ENCODE data around the gene PRKAG3. TPM values are rescaled to one million over a fixed set of nuclear protein-coding genes. Genes with fewer than 3 reads are reported as not detected.

Gene PRKAG3
- total RNA-seq, 3 donors from 2014 or later (not counting 1 experiment from before 2014, with no cell fraction given) = not detected

DNA sequence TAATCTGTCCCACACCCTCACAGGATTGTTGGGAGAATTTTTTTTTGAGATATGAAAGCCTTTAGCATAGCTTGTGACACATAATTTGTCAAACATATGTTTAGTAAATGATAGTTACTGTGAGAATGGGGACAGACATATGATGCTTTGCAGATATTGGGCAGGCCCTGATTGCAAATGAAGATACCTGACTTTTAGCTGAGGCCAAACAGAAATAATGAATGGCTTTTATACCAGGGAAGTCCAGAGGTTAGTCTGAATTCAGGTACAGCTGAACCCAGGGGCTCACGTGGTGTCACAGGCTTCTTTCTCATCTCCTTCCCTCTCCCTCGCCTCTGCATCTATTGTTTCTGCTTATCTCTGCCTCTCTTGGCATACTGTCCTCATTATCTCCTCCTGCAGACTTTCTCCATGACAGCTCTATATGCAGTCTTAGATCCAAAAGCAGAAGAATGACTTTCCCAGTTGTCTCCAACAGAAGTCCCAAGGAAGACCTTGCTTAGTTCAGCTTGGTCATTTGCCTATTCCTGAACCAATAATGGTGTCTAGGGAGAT lies 44.2 kb upstream of the PRKAG3 start:
- Histone ChIP-seq H3K36me3 (ENCODE audit: control insufficient read depth, insufficient read depth, low read length) (no peaks in the 10 kb centered on the region), H3K4me1 (ENCODE audit: control insufficient read depth, insufficient read depth, low read length) (peaks cover 47% of the 10 kb centered on the region), H3K27me3 (ENCODE audit: control insufficient read depth, insufficient read depth, low read length) (peaks cover 34% of the 10 kb centered on the region), H3K4me3 (ENCODE audit: low read length) (no peak overlapping the region), H3K27ac (ENCODE audit: low read length) (no peak overlapping the region), H3K9me3 (ENCODE audit: control insufficient read depth, insufficient read depth, low read length) (no peaks in the 10 kb centered on the region)
- ATAC-seq (no peak), DNase-seq (no peak)
- WGBS (ENCODE audit: insufficient coverage) = 41% methylated on average over 2 of the region's 2 CpGs
- no peaks in the 10 kb centered on the region for H3K36me3 Mint-ChIP-seq
- peaks cover 44 to 50% of the 10 kb centered on the region in 2 donors for H3K27me3 Mint-ChIP-seq (ENCODE audit: low read depth in 2 of 2)
- TF ChIP-seq, protein P1, sequence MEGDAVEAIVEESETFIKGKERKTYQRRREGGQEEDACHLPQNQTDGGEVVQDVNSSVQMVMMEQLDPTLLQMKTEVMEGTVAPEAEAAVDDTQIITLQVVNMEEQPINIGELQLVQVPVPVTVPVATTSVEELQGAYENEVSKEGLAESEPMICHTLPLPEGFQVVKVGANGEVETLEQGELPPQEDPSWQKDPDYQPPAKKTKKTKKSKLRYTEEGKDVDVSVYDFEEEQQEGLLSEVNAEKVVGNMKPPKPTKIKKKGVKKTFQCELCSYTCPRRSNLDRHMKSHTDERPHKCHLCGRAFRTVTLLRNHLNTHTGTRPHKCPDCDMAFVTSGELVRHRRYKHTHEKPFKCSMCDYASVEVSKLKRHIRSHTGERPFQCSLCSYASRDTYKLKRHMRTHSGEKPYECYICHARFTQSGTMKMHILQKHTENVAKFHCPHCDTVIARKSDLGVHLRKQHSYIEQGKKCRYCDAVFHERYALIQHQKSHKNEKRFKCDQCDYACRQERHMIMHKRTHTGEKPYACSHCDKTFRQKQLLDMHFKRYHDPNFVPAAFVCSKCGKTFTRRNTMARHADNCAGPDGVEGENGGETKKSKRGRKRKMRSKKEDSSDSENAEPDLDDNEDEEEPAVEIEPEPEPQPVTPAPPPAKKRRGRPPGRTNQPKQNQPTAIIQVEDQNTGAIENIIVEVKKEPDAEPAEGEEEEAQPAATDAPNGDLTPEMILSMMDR (IDR thresholded peaks at IDR 0.05) = no peak
- H3K4me1 Mint-ChIP-seq = peaks cover 0 to 33% of the 10 kb centered on the region in 2 donors
- no peak overlapping the region for H3K4me3 Mint-ChIP-seq
- H3K9me3 Mint-ChIP-seq = no peaks in the 10 kb centered on the region
- no peak overlapping the region for H3K27ac Mint-ChIP-seq
- intact Hi-C loops (cut with micrococcal nuclease) = loop anchor here (1.0 kb wide), 1 partner anchor 23 kb away; no protein-coding TSS in a partner anchor

DNA sequence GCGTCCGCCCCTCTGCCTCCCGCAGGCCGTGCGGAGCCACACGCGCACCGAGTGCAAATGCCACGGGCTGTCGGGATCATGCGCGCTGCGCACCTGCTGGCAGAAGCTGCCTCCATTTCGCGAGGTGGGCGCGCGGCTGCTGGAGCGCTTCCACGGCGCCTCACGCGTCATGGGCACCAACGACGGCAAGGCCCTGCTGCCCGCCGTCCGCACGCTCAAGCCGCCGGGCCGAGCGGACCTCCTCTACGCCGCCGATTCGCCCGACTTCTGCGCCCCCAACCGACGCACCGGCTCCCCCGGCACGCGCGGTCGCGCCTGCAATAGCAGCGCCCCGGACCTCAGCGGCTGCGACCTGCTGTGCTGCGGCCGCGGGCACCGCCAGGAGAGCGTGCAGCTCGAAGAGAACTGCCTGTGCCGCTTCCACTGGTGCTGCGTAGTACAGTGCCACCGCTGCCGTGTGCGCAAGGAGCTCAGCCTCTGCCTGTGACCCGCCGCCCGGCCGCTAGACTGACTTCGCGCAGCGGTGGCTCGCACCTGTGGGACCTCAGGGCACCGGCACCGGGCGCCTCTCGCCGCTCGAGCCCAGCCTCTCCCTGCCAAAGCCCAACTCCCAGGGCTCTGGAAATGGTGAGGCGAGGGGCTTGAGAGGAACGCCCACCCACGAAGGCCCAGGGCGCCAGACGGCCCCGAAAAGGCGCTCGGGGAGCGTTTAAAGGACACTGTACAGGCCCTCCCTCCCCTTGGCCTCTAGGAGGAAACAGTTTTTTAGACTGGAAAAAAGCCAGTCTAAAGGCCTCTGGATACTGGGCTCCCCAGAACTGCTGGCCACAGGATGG lies 42.0 kb upstream of the PRKAG3 start:
- Histone ChIP-seq H3K27me3 (ENCODE audit: control insufficient read depth, insufficient read depth, low read length) (peaks cover 22% of the 10 kb centered on the region), H3K36me3 (ENCODE audit: control insufficient read depth, insufficient read depth, low read length) (no peaks in the 10 kb centered on the region), H3K4me1 (ENCODE audit: control insufficient read depth, insufficient read depth, low read length) (peaks cover 31% of the 10 kb centered on the region), H3K4me3 (ENCODE audit: low read length) (no peak overlapping the region), H3K9me3 (ENCODE audit: control insufficient read depth, insufficient read depth, low read length) (no peaks in the 10 kb centered on the region), H3K27ac (ENCODE audit: low read length) (no peak overlapping the region)
- Mint-ChIP-seq H3K36me3 (no peaks in the 10 kb centered on the region), H3K9me3 (no peaks in the 10 kb centered on the region), H3K4me1 (peaks cover 0 to 20% of the 10 kb centered on the region in 2 donors), H3K27me3 (ENCODE audit: low read depth in 2 of 2) (peaks cover 57 to 63% of the 10 kb centered on the region in 2 donors), H3K4me3 (no peak overlapping the region), H3K27ac (no peak overlapping the region)
- ATAC-seq = peak in 1 of 3 donors; percentile 14
- DNase-seq = peak in 1 of 2 donors; percentile 43
- intact Hi-C loops (cut with micrococcal nuclease) = no loop called here
- TF ChIP-seq, protein P1 (IDR thresholded peaks at IDR 0.05) = no peak
- WGBS (ENCODE audit: insufficient coverage) = 9% methylated on average over 86 of the region's 86 CpGs

DNA sequence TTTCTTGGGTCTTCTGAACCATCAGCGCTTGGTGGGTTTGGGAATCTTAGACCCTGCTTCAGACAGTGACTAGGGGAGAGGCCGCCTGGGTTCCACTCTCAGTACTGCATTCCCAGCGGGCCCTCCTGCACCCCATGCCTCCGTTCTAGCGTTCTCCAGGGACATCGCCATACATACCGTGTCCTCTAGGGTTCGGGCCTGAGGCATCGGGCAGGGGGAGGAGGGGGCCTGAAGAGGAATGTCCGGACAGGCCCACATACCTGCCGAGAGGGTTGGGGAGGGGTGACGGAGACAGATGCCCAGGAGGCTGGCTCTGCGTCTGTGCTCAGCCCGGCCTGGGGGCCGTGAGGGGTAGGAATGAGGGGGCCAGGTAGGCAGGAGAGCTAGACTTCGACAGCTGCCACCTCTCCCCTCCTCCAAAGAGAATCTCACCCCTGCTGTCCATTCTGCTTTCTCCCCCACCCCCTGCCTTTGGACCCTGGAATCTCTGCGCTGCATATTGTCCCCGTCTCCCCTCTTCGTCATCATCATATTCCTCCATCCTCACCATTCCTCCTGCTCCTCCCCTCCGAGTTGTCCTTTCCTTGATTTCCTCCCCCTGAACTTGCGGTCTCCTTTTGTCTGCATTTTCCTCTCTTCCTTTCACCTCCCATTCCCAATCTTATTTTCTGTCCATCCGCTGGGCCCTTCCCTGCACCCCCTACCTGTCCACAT lies 41.2 kb upstream of the PRKAG3 start:
- Histone ChIP-seq H3K4me1 (ENCODE audit: control insufficient read depth, insufficient read depth, low read length) (peaks cover 31% of the 10 kb centered on the region), H3K36me3 (ENCODE audit: control insufficient read depth, insufficient read depth, low read length) (no peaks in the 10 kb centered on the region), H3K27me3 (ENCODE audit: control insufficient read depth, insufficient read depth, low read length) (peaks cover 22% of the 10 kb centered on the region), H3K27ac (ENCODE audit: low read length) (no peak overlapping the region), H3K4me3 (ENCODE audit: low read length) (no peak overlapping the region), H3K9me3 (ENCODE audit: control insufficient read depth, insufficient read depth, low read length) (no peaks in the 10 kb centered on the region)
- Mint-ChIP-seq H3K36me3 (no peaks in the 10 kb centered on the region), H3K27ac (no peak overlapping the region), H3K9me3 (no peaks in the 10 kb centered on the region), H3K4me1 (peaks cover 0 to 20% of the 10 kb centered on the region in 2 donors), H3K27me3 (ENCODE audit: low read depth in 2 of 2) (peaks cover 63 to 66% of the 10 kb centered on the region in 2 donors), H3K4me3 (no peak overlapping the region)
- TF ChIP-seq, protein P1 (IDR thresholded peaks at IDR 0.05) = no peak
- DNase-seq (no peak), ATAC-seq (no peak)
- intact Hi-C loops (cut with micrococcal nuclease) = no loop called here
- 29% methylated on average over 19 of the region's 22 CpGs for WGBS (ENCODE audit: insufficient coverage)

All from natural killer cell (primary cell).